HG03025 (cell line): ENCODE data around the gene PEAK1.
"Not testable (repeated sequence)": the region's sequence is repeated elsewhere in the genome, so short reads cannot be mapped to it uniquely, and the experiment has no call there.

Experiments used
- ATAC-seq: cut with Tn5 transposase; IDR thresholded peaks from one replicate; pipeline ENCODE4 v1.9.1; 2021; ENCODE audit warnings: mild to moderate bottlenecking, moderate library complexity; ENCODE audit not compliant: unreplicated experiment, low FRiP score

The PEAK1 gene

GRCh38 chr15:77156000-77156399, 263.9 kb downstream of the PEAK1 start:
- ATAC-seq = not testable (repeated sequence)

GRCh38 chr15:77148191-77148590, 271.7 kb downstream of the PEAK1 start:
- no peak for ATAC-seq

- ATAC-seq = no peak
These were observed 274.5 kb downstream of the PEAK1 start for GRCh38 chr15:77145370-77145769.

- no peak for ATAC-seq
These were observed 275.3 kb downstream of the PEAK1 start for GRCh38 chr15:77144492-77145070.

GRCh38 chr15:77144026-77144425, 275.9 kb downstream of the PEAK1 start:
- no peak for ATAC-seq

GRCh38 chr15:77143616-77144015, 276.3 kb downstream of the PEAK1 start:
- no peak for ATAC-seq

- no peak for ATAC-seq
These were observed 276.7 kb downstream of the PEAK1 start for GRCh38 chr15:77143191-77143590.

GRCh38 chr15:77140220-77140619, 279.7 kb downstream of the PEAK1 start:
- ATAC-seq = no peak

- no peak for ATAC-seq
These were observed 280.6 kb downstream of the PEAK1 start for GRCh38 chr15:77139312-77139711.

- ATAC-seq = no peak
These were observed 281.8 kb downstream of the PEAK1 start for GRCh38 chr15:77138167-77138522.

GRCh38 chr15:77135181-77135580, 284.7 kb downstream of the PEAK1 start:
- ATAC-seq = no peak

GRCh38 chr15:77130315-77130930, 289.5 kb downstream of the PEAK1 start:
- no peak for ATAC-seq

GRCh38 chr15:77127626-77128025, 292.3 kb downstream of the PEAK1 start:
- ATAC-seq = no peak

GRCh38 chr15:77126529-77127326, 293.2 kb downstream of the PEAK1 start:
- ATAC-seq = no peak

- no peak for ATAC-seq
These were observed 296.1 kb downstream of the PEAK1 start for GRCh38 chr15:77123854-77124253.

GRCh38 chr15:77122576-77122975, 297.3 kb downstream of the PEAK1 start:
- ATAC-seq = no peak

GRCh38 chr15:77121599-77121998, 298.3 kb downstream of the PEAK1 start:
- ATAC-seq = no peak

- ATAC-seq = no peak
These were observed 299.3 kb downstream of the PEAK1 start for GRCh38 chr15:77120576-77120975.

GRCh38 chr15:77119446-77119845, 300.5 kb downstream of the PEAK1 start:
- ATAC-seq = no peak

- no peak for ATAC-seq
These were observed 301.0 kb downstream of the PEAK1 start for GRCh38 chr15:77118882-77119321.

- no peak for ATAC-seq
These were observed 304.7 kb downstream of the PEAK1 start for GRCh38 chr15:77115179-77115578.
